Calu3 (cell line): ENCODE data around the gene CHN2. TPM values are rescaled to one million over a fixed set of nuclear protein-coding genes. Genes with fewer than 3 reads are reported as not detected.

Experiments used
- BruUV-seq: library from RNA; stranded (reverse); fragments of 400-500 nt; replicated peaks from 2 replicates; lab custom pipeline; 2021; lab: Mats Ljungman, UMichigan
- CTCF ChIA-PET: fragments of 300-600 bp; sonication (Branson Sonifier 250); formaldehyde crosslinking; loops from one replicate; lab custom pipeline; 2022; ENCODE audit warnings: antibody characterized with exemption; lab: Charles Lee
- DNase-seq: peaks from one replicate; pipeline ENCODE4 v3.0.0; 2022
- H3K27ac Mint-ChIP-seq: one replicate; pipeline ENCODE4 v1.8.0; 2022; ENCODE audit warnings: mixed read lengths; ENCODE audit not compliant: unreplicated experiment
- H3K27me3 Mint-ChIP-seq: one replicate; pipeline ENCODE4 v1.8.0; 2022; ENCODE audit warnings: mixed read lengths; ENCODE audit not compliant: unreplicated experiment
- H3K36me3 Mint-ChIP-seq: one replicate; pipeline ENCODE4 v1.8.0; 2022; ENCODE audit warnings: mild to moderate bottlenecking, moderate library complexity, mixed read lengths; ENCODE audit not compliant: insufficient read depth, unreplicated experiment
- H3K4me1 Mint-ChIP-seq: one replicate; pipeline ENCODE4 v1.8.0; 2022; ENCODE audit warnings: mild to moderate bottlenecking, low read depth, mixed read lengths; ENCODE audit not compliant: unreplicated experiment
- H3K4me3 Mint-ChIP-seq: one replicate; pipeline ENCODE4 v1.8.0; 2022; ENCODE audit warnings: mild to moderate bottlenecking, low read depth, moderate library complexity, mixed read lengths; ENCODE audit not compliant: unreplicated experiment
- H3K9me3 Mint-ChIP-seq: one replicate; pipeline ENCODE4 v1.8.0; 2022; ENCODE audit warnings: low read depth, mixed read lengths; ENCODE audit not compliant: unreplicated experiment
- intact Hi-C: fragments of 100-400 bp; cut with micrococcal nuclease; formaldehyde crosslinking; loops from one replicate; pipeline ENCODE4 v1.10.0; 2022; ENCODE audit not compliant: unreplicated experiment
- total RNA-seq: library from RNA; stranded (reverse); gene quantifications from 2 replicates; pipeline ENCODE4 v1.2.3, GENCODE V29; 2022
- TF ChIP-seq, protein P1 (sequence below): fragments of 200-600 bp; IDR thresholded peaks from one replicate; pipeline ENCODE4 v1.8.0; 2022; ENCODE audit warnings: antibody characterized with exemption; ENCODE audit not compliant: unreplicated experiment

CHN2 gene
- total RNA-seq, 1 experiment from 2014 or later = 12.4 TPM

- no peaks in the 10 kb centered on the region for H3K27me3 Mint-ChIP-seq
- H3K9me3 Mint-ChIP-seq = no peaks in the 10 kb centered on the region
- no peak overlapping the region for H3K4me3 Mint-ChIP-seq
- no peak for DNase-seq
- no peak overlapping the region for H3K27ac Mint-ChIP-seq
- H3K4me1 Mint-ChIP-seq = no peaks in the 10 kb centered on the region
- BruUV-seq = no TSS peak
- CTCF ChIA-PET = interaction anchor here (0.7 to 0.8 kb wide), 2 partner anchors 303 to 479 kb away, joined by 3 to 4 read pairs; no protein-coding TSS in a partner anchor
- intact Hi-C loops = no loop called here
- no peaks in the 10 kb centered on the region for H3K36me3 Mint-ChIP-seq
- TF ChIP-seq, protein P1, sequence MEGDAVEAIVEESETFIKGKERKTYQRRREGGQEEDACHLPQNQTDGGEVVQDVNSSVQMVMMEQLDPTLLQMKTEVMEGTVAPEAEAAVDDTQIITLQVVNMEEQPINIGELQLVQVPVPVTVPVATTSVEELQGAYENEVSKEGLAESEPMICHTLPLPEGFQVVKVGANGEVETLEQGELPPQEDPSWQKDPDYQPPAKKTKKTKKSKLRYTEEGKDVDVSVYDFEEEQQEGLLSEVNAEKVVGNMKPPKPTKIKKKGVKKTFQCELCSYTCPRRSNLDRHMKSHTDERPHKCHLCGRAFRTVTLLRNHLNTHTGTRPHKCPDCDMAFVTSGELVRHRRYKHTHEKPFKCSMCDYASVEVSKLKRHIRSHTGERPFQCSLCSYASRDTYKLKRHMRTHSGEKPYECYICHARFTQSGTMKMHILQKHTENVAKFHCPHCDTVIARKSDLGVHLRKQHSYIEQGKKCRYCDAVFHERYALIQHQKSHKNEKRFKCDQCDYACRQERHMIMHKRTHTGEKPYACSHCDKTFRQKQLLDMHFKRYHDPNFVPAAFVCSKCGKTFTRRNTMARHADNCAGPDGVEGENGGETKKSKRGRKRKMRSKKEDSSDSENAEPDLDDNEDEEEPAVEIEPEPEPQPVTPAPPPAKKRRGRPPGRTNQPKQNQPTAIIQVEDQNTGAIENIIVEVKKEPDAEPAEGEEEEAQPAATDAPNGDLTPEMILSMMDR = no peak
Observed at GRCh38 chr7:29400437-29400836, 205.9 kb downstream of the CHN2 start.

- no peaks in the 10 kb centered on the region for H3K4me1 Mint-ChIP-seq
- no peaks in the 10 kb centered on the region for H3K9me3 Mint-ChIP-seq
- no peaks in the 10 kb centered on the region for H3K36me3 Mint-ChIP-seq
- H3K4me3 Mint-ChIP-seq = no peak overlapping the region
- no peak for DNase-seq
- H3K27ac Mint-ChIP-seq = no peak overlapping the region
- no peaks in the 10 kb centered on the region for H3K27me3 Mint-ChIP-seq
- TF ChIP-seq, protein P1 = no peak
- BruUV-seq = no TSS peak
- intact Hi-C loops = no loop called here
- CTCF ChIA-PET = no interaction called here
Observed at GRCh38 chr7:29401769-29402168, 207.2 kb downstream of the CHN2 start.

GRCh38 chr7:29405891-29406290 lies 211.3 kb downstream of the CHN2 start:
- intact Hi-C loops = no loop called here
- Mint-ChIP-seq H3K27me3 (no peaks in the 10 kb centered on the region), H3K9me3 (no peaks in the 10 kb centered on the region), H3K27ac (no peak overlapping the region), H3K4me1 (no peaks in the 10 kb centered on the region), H3K36me3 (no peaks in the 10 kb centered on the region), H3K4me3 (no peak overlapping the region)
- TF ChIP-seq, protein P1 = no peak
- CTCF ChIA-PET = interaction anchor here (0.6 to 2.9 kb wide), 5 partner anchors 30 to 484 kb away, joined by 5 to 9 read pairs (median 6); no protein-coding TSS in a partner anchor
- no peak for DNase-seq
- BruUV-seq = no TSS peak

DNA sequence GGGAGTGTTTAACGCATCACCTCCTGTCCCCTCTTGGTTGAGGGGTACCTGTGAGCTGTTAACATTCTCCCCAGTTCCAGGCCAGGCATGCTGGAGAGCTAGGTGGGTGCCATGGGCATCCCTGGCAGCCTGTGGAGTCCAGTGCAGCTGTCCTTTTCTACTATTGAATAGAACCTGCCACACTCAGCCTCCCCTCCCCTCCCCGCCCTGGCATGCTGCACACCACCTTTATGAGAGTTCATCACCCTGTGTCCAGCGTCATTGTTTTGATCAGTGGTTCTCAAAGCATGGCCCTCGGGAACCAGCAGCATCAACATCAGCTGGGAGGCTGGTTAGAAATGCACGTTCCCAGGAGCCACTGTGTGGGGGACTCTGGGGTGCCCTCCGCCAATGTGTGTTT lies 211.8 kb downstream of the CHN2 start:
- DNase-seq = no peak
- CTCF ChIA-PET = interaction anchor here (2.0 to 2.5 kb wide), 3 partner anchors 216 to 485 kb away, joined by 6 to 7 read pairs (median 6); no protein-coding TSS in a partner anchor
- intact Hi-C loops = no loop called here
- H3K36me3 Mint-ChIP-seq = no peaks in the 10 kb centered on the region
- no TSS peak for BruUV-seq
- no peaks in the 10 kb centered on the region for H3K27me3 Mint-ChIP-seq
- no peaks in the 10 kb centered on the region for H3K4me1 Mint-ChIP-seq
- no peaks in the 10 kb centered on the region for H3K9me3 Mint-ChIP-seq
- TF ChIP-seq, protein P1 = no peak
- H3K27ac Mint-ChIP-seq = no peak overlapping the region
- H3K4me3 Mint-ChIP-seq = no peak overlapping the region
